T-helper 9 cell (primary cell): ENCODE data around the gene DFFB.

Source experiments
- DNase-seq: peaks from one replicate; pipeline ENCODE4 v3.0.0-alpha.2; 2020

The DFFB gene

GRCh38 chr1:3834701-3835100 is 22.6 kb upstream of the DFFB start:
- no peak for DNase-seq

GRCh38 chr1:3836421-3836820 is 20.9 kb upstream of the DFFB start:
- no peak for DNase-seq

DNA sequence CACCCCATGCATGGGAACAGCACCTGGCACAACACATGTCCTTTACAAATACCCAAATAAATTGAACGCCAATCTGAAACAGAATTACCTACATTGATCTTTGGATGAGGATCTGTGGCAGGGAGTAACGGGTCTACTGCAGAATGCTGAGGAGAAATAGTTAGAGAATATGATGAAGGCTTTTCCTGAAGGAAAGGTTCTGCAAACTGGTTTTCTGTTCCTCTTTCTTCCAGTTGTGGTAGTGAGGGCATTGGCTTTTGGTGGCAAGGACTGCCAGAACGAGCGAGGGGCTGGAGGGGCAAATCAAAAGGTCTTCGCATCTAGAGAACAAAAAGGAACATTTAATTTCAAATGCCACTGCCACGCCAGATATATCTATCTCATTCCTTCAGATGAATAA is 20.1 kb upstream of the DFFB start:
- DNase-seq = no peak

DNA sequence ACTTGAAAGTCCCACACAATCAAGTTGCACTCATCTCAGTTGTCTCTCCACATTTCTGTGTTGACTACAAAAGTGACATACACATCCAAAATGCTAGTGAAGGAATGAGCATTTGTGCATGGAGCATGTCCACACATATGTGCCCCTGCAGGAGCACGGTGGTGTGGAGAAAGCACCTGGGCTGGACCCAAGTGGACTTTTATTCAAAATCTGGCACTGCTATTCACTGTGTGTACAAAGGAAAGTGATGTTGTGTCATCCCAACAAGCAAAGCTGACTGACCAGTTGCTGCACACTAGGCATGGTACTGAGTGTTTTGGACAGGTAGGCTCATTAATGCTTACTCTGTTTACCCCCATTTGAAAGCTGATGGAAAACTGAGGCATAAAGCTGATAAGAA is 19.6 kb upstream of the DFFB start:
- DNase-seq = no peak

- no peak for DNase-seq
These were observed 18.5 kb upstream of the DFFB start for GRCh38 chr1:3838788-3839187.

GRCh38 chr1:3841491-3841890 is 15.8 kb upstream of the DFFB start:
- no peak for DNase-seq

DNA sequence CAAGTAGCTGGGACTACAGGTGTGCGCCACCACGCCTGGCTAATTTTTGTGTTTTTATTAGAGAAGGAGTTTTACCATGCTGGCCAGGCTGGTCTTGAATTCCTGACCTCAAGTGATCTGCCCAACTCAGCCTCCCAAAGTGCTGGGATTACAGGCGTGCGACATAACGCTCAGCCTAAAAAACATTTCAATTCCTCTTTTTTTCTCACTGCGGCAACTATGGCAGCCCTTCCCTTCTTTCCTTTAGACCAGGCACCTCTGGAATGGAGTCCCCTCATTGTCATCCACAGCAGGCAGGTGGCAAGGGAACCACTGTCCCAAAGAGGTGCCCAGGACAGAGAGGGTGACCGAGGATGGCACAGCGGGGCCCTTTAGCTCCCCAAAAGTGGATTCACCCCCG is 14.4 kb upstream of the DFFB start:
- DNase-seq = no peak

DNA sequence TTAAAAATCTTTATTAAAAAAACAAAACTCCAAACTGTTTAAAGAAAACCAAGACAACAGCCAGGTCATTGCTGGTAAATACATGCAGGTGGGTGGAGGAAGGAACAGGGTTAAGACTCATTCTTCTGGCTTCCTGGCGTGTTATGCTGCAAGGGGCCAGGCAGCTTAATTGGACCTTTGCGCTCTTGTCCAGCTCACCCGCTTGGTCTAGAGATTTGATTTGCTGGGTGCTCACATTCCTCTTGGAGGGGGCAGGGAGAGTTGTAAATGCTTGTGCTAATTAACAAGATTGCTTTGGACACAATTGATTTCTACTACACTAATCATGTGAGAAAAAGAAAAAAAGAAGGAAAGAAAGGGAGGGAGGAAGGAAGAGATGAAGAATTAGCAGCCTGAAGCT is 10.7 kb upstream of the DFFB start:
- DNase-seq = no peak

- no peak for DNase-seq
These were observed 10.2 kb upstream of the DFFB start for GRCh38 chr1:3847081-3847480.

DNA sequence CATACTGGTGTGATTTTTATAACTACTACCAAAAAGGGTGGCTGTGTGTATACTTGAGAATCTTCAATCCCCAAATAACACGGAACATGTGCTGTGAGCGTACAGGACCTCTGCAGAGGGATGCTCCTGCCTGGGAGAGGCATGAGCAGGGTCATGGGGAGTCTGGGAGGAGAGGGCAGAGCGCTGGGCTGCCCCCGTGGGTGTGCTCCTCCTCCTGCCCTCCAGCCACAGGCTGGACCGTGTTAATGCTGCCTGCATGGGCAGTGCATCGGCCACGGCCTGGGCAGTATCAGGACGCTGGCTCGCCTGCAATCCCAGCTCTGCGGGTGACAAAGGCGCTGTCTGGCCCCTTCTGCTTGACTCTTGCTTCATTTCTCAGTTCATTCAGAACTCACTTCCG is 6.4 kb upstream of the DFFB start:
- no peak for DNase-seq

DNA sequence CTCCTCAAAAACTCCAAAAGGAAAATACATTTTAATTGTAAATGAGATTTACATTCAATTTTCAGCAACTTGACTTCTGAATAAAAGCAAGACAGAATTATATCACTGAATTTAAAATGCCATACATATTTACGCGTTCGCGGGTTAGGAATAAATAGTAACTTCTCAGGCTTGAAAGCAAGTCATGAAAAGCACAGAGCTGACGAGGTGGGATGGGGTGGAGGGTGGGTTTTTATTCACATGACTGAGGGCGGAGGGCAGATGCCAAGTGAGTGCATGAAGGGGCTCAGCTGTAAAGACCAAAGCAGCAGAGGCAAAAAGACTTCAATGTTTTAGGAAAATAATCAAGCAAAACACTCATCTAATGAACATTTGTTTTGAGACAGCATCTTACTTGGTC is 6.0 kb upstream of the DFFB start:
- no peak for DNase-seq

DNA sequence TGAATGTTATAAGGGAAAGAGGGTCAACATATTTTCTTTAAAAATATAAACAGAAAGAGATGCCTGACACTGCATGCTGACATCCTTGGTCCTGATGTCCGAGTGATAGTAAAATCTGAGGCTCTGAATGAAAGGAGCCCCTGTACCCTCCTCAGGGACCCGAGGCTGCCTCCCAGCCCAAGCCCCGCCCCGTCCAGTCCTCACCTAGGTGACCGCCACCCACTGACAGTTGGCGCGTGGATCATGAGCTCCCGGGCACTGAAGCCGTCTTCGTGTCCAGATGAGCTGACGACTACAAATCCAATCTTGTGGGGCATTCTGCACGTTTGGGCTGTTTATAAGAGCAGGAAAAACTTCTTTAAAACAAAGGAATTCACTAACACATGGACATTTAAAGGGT is 5.2 kb upstream of the DFFB start:
- DNase-seq = no peak

- DNase-seq = no peak
These were observed 4.4 kb upstream of the DFFB start for GRCh38 chr1:3852711-3853485.

GRCh38 chr1:3857791-3858129 is 484 bp downstream of the DFFB start:
- DNase-seq = no peak

DNA sequence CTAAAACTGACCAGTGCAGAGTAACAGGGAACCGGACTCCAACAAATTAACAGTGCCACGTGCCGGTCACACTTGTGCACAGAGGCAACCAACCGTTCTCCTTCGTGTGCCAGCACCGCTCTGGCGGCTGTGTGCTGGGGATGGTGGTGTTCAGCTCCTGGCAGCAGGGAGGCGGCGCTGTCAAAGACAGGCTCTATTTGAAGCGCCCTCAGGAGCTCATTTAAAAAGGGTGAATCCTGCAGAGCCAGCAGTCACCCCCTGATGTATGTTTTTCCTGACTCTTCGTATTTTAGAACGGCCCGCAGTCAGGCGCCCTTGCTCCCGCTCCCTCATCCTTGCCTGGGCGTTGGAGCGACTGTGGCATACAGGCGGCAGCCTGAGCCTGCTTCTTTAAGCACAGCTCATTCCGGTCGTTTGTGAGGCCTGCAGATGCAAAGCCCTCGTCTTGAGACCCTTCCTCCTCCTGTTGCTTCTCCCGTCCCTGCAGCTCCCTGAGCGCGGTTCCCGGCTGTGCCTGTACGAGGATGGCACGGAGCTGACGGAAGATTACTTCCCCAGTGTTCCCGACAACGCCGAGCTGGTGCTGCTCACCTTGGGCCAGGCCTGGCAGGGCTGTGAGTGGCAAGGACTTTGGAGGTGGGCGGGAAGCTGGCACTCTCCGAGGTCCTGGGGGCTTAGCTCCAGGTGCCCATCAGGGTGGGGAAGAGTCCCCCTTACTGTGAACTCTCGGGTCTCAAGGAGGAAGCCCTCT is 1.1 kb downstream of the DFFB start:
- DNase-seq = no peak

GRCh38 chr1:3863231-3863935 is 6.1 kb downstream of the DFFB start:
- no peak for DNase-seq

DNA sequence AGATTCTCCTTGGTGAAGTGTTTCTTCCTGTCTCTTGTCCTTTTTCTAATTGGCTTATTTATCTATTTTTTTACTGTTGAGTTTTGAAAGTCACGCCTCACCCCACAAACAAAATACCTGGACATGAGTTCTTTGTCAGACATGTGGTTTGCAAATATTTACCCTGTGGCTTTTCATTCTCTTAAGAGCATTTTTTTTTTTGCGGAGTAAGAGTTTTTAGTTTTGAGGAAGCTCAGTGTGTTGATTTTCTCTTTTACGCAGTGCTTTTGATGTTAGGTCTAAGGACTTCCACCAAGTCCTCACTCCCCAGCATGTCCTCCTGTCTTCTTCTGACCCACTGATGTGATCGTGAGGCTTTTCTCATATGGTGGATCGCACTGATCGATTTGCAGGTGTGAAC is 7.6 kb downstream of the DFFB start:
- DNase-seq = no peak

DNA sequence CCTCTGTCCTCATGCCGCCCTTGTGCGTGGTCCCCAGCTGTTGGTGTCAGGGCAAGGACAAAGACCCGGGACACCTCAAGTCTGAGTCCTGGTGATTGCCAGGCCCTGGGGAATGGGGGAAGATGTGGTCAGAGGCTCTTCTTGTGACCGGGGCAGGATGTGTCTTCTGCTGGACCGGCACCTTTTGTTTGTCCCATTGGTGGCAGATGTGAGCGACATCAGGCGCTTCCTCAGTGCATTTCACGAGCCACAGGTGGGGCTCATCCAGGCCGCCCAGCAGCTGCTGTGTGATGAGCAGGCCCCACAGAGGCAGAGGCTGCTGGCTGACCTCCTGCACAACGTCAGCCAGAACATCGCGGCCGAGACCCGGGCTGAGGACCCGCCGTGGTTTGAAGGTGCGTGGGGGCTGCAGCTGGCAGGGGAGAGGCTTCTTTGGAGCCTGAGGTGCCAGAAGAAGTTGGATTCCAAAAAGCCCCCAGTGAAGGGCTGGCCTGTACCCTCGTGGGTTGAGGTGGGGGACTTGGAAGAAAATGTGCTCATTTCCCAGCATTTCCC is 8.4 kb downstream of the DFFB start:
- no peak for DNase-seq

DNA sequence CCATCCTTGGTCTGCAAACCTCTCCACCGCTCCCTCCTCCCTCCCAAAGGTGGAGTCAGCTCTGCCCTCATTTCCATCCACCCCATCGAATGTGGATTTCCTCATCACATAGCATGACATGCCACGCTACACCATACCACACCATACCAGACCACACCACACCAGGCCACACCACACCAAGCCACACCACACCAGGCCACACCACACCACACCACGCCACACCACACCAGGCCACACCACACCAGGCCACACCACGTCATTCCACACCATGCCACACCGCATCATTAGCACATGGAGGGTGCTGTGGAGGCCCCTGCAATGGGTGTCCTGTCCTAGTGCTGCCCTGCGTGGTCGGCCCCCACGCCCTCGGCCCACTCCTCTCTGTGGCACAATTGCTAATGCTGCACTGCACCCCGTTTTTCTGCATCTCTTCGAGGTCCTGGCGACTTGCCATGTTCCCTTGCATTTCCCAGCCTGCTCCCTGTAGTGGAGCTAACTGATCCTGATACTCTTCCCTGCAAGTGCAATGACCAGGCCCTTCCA is 11.3 kb downstream of the DFFB start:
- DNase-seq = no peak

GRCh38 chr1:3869751-3870301 is 12.6 kb downstream of the DFFB start:
- DNase-seq = no peak

DNA sequence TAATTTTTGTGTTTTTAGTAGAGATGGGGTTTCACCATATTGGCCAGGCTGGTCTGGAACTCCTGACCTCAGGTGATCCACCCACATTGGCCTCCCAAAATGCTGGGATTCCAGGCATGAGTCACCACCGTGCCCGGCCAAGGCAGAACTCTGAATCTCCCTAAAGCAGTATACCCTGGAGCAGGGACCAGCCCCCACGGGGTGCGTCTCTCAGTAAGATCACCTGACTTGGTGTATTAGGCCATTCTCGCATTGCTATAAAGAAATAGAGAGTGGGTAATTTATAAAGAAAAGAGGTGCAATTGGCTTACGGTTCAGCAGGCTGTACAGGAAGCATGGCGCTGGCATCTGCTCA is 14.2 kb downstream of the DFFB start:
- DNase-seq = no peak

- DNase-seq = no peak
These were observed 15.3 kb downstream of the DFFB start for GRCh38 chr1:3872546-3872945.

GRCh38 chr1:3874736-3875135 is 17.5 kb downstream of the DFFB start:
- no peak for DNase-seq
